Activated gamma-delta T cell treated with Interleukin-2 at 50 U/mL for 16 hours (primary cell): ENCODE results near the gene MACROD1.

Experiments used
- DNase-seq: peaks from one replicate; pipeline ENCODE4 v3.0.0-alpha.2; 2020

Gene MACROD1, protein sequence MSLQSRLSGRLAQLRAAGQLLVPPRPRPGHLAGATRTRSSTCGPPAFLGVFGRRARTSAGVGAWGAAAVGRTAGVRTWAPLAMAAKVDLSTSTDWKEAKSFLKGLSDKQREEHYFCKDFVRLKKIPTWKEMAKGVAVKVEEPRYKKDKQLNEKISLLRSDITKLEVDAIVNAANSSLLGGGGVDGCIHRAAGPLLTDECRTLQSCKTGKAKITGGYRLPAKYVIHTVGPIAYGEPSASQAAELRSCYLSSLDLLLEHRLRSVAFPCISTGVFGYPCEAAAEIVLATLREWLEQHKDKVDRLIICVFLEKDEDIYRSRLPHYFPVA

DNA sequence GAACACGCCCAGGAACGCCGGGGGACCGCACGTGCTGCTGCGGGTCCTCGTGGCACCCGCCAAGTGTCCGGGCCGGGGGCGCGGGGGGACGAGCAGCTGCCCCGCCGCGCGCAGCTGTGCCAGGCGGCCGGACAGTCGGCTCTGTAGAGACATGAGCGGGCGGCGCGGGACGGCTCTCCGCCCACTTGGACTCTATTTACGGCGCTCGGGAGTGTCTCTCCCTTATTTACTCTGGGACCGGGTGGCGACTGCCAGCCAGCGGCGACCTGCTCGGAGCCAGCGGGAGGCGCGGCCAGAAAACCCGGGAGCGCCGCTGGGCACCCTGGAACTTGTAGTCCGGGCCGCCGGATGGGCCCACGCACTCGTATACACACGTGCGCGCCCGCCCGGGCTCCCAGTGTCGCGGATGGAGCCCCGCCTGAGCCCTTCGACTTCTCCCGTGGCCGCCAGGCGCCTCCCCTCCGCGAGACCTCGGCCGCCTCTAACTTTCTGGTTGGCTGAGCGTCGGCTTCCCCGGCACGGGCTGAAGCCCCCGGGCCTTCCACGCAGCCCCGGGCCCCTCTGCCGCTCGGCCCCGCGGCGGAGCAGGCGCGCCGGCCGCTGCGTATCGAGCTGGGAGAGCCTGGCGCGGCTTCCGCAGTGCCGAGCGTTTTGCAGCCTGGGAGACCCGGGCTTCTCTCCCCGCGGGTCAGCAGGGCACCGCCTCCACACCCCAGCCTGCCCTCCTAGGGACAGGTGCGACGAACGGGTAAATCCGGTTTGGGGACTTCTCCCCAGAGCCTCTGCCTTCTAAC is at the start of gene MACROD1:
TSS of gene MACROD1 (minus strand) at position 272 of the 794 bp plus-strand sequence. CDS start at position 153, 119 bp downstream.
- DNase-seq, result peak; percentile 62

DNA sequence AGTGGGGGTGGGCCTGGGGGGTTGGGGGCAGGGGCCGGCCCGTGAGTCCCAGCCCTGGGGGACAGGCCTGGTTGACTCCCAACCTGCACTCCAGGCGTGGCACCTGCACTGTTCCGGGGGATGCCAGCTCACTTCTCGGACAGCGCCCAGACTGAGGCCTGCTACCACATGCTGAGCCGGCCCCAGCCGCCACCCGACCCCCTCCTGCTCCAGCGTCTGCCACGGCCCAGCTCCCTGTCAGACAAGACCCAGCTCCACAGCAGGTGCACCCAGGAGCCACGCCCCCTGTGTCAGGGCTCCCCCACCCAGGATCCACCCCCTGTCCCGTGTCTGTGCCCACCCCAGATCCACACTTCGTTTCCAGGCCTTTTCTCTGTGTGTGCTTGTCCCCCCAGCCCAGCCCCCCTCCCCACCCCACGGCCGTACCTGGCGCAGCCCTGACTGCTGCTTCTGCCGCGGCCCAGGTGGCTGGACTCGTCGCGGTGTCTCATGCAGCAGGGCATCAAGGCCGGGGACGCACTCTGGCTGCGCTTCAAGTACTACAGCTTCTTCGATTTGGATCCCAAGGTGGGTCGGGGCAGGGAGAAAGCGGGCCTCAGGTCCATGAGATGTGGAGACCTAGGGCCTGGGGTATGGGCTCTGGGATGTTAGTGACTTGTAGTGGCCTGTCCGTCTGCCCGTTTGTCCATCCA is 45.4 kb upstream of the MACROD1 start:
- no peak for DNase-seq

GRCh38 chr11:64210301-64211020 is 44.5 kb upstream of the MACROD1 start:
- no peak for DNase-seq

- DNase-seq, result no peak
Observed at GRCh38 chr11:64209563-64209843, 43.6 kb upstream of the MACROD1 start.

GRCh38 chr11:64208796-64209562 is 43.1 kb upstream of the MACROD1 start:
- DNase-seq, result no peak

GRCh38 chr11:64208086-64208795 is 42.3 kb upstream of the MACROD1 start:
- no peak for DNase-seq

DNA sequence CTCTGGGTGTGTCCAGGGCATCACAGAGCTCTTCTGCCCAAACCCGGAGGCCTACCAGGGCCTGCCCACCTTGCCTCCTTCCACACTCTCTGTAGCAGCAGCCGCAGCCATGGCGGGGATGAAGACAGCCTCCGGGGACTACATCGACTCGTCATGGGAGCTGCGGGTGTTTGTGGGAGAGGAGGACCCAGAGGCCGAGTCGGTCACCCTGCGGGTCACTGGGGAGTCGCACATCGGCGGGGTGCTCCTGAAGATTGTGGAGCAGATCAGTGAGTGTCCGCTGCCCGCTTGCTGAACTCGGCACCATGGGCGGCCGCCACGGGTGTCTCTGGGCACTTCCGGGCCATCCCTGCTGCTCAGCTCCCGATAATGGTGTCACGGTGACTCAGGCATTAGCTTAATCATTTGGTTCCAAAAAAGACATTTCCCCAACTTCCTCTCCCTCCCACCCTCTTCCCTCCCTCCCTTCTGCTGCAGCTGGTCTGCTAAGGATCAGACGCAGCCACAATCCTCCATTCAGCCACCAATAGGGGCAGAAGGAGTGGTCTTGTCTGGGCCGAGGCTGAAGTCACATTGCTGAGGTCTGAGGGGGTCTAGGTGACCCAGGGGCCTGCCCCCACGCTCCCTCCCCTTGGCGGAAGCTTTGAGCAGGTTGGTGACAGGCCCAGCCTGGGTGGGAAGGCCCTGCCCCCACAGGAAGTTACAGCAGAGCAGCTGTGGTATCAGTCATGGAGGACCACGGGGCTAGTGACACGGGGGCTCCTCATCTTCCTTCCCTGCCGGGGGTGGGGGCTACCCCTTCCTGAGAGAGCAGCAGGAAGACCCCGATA is 41.6 kb upstream of the MACROD1 start:
- peak; percentile 77 for DNase-seq

DNA sequence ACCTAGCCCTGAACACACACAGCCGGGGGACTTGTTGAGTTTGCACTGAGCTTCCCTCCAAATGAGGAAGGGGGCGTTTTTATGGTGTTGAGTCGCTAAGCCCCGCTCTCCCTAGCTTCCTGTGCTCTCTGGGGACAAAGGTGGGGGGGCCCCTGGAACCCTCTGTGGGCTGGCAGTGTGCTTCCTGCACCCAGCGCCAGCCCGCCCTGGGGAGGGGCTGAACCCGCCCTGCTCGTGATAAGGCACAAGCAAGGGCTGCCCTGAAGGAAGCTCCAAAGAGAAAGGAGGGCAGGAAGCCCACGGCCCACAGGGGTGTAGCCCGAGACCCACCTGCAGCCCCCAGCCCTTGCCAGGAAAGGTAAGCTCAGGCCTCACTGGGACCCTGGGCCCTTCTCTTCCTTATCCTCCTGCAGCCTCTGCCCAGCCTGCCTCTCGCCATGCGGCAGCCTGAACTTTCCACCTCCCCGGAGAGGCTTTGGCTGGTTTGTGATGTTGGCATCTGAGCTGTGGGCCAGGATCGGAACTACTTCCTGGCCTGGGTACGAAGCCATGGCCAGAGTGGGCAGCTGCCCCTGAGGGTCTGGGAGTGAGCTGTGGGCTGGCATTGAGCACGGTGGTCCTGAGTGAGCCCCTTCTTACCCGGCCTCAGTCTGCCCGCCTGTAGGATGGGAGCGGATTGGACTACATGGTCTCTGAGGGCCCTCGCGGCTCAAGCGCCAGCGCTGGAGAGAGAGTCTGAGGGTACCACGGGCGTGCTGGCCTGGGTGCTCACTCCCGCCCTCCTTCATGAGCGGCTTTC is 40.7 kb upstream of the MACROD1 start, which contains the start of gene FERMT3:
TSS of gene FERMT3 (plus strand) at position 265 of the 799 bp plus-strand sequence. CDS start 644 bp downstream, outside the sequence.
- peak; percentile 66 for DNase-seq

GRCh38 chr11:64204464-64204989 is 38.6 kb upstream of the MACROD1 start:
- peak; percentile 81 for DNase-seq

DNA sequence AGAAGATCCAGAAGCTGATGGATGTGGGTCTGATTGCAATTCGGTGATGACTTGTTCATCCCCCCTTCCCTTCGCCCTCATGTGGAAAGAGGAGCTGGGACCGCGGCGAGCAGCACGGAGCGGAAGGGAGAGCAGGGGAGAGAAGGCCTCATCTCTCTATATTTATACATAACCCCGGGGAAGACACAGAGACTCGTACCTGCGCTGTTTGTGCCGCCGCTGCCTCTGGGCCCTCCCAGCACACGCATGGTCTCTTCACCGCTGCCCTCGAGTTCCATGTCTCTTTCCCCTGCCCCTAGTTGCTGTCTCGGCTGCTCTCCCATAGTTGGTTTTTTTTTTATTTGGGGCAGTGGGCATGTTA is 38.1 kb upstream of the MACROD1 start:
- DNase-seq, result no peak

GRCh38 chr11:64203421-64204079 is 37.6 kb upstream of the MACROD1 start:
- DNase-seq, result no peak

DNA sequence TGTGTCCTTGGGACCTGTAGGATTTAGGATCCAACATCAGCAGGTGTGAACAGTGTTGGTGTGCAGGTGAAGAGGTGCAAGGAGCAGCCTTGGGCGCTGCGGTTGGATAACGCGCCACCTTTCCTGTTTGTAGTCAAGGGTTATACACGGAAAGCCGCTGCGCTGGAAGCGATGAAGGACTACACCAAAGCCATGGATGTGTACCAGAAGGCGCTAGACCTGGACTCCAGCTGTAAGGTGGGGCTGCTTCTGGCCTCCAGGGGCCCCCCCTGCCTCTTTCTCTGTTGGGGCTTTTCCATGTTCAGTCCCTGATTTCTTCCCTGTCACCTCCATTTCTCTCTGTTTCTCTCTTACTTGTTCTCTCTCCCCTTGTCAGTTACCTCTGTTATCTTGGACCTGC is 37.1 kb upstream of the MACROD1 start:
- no peak for DNase-seq

- no peak for DNase-seq
Observed at GRCh38 chr11:64201543-64201942, 35.6 kb upstream of the MACROD1 start.

DNA sequence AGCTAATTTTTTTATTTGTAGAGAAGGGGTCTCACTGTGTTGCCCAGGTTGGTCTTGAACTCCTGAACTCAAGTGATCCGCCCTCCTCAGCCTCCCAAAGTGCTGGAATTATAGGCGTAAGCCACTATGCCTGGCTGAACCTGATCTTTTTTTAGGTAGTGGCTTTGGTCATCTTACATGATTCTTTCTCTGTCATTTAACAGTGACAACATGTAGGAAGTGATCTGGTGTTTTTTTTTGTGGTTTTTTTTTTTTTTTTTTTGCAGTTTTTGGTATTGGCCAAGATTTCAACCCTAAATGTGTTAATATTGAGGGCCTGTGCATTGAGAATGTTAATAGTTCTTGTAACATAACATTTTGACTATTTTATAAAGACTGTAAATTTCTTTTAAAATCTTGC is 32.6 kb upstream of the MACROD1 start:
- DNase-seq, result no peak

DNA sequence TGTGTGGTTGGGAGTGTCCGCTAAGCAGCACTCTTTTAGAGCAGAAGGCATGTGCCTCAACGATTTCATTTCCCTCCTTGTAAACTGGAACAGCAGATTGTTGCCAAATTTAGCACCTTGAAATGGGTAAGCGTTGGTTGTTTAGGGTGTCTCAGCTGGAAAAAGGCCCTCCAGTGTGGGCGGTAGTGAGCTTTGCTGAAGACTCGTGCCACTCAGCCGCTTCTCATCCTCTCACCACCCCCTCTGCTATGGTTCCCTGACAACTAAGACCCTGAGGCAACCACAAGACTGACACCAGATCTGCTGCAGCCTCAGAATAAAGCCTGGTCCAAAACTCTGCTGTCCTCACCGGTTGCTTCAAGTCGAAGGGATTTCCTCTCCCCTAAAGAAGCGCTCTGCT is 30.7 kb upstream of the MACROD1 start:
- no peak for DNase-seq

DNA sequence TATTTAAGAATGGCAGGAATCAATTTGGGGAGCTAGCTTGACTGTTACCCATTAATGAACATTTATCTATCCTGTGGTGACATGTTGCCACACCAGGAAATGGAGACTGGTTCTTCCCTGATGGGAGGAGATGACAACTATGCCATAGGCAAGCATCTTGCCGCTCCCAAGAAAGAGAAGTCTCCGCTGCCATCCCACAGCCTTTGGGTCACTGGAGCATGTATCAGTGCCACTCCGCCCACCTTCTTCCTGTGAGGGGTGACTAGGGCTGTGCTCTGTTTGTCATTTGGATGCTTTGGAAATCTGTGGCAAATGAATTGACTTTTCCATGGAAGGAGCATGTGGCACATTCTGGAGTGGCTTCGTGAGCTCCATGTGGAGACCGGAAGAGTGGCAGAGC is 26.5 kb upstream of the MACROD1 start:
- DNase-seq, result no peak

- peak; percentile 31 for DNase-seq
Observed at GRCh38 chr11:64186492-64187165, 20.7 kb upstream of the MACROD1 start.
